Memory B cell (primary cell): Measurements from ENCODE around the gene WDR35.

ENCODE experiments used
- ATAC-seq: fragments of 150-1000 bp; cut with Tn5 transposase; 2 replicates; pipeline ENCODE4 v1.10.0; 2021; ENCODE audit warnings: low read depth, mild to moderate bottlenecking, moderate library complexity
- DNase-seq, 2 donors: peaks; one replicate each; pipeline ENCODE4 v3.0.0; 2022; ENCODE audit warnings: low spot score in 2 of 2
- H3K27ac Mint-ChIP-seq: one replicate; pipeline ENCODE4 v1.8.0; 2022; ENCODE audit warnings: mild to moderate bottlenecking, moderate library complexity, mixed read lengths
- H3K27me3 Mint-ChIP-seq: one replicate; pipeline ENCODE4 v1.8.0; 2022; ENCODE audit warnings: mixed read lengths
- H3K36me3 Mint-ChIP-seq: one replicate; pipeline ENCODE4 v1.8.0; 2022; ENCODE audit warnings: mild to moderate bottlenecking, mixed read lengths
- H3K4me1 Mint-ChIP-seq: one replicate; pipeline ENCODE4 v1.8.0; 2022; ENCODE audit warnings: mixed read lengths
- H3K4me3 Mint-ChIP-seq: one replicate; pipeline ENCODE4 v1.8.0; 2022; ENCODE audit warnings: mild to moderate bottlenecking, moderate library complexity, mixed read lengths
- H3K9me3 Mint-ChIP-seq: one replicate; pipeline ENCODE4 v1.8.0; 2022; ENCODE audit warnings: mixed read lengths

The WDR35 gene

DNA sequence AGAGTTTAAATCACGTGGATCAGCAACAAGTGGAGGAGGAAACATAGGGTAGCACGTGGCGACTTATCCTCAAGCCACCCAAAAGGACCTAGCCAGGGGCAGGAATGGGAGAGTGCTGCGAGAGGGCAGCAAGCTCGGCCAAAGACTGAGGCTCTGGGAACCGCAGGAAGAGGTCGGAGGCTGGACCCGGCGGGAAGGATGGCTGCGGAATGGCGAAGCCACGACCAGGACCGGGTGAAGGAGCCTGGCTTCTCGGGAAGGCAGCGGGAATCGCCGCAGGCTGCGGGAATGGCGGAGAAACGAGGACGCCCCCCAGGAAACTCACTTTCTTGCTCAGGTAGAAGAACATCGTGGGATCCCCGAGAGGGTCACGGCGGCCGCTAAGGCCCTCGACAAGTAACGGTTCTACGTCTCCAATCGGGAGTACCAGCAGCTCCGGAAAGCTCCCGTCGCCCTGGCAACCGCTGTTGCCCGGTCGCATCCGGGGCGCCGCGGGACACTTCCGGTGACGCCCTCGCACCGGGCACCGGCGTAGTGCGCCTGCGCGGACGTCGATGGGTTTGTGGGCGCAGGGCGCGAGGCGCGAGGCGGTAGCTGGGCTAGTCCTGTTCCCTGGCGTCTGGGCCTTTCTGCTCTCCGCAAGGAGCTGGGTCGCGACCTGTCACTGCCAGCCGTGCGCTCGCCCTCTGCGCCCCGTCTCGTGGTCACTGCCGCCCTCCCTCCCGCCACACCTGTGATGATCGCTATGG lies at the start of gene WDR35:
Gene WDR35, minus strand, starts transcription at position 439 of the 749 bp plus-strand sequence. Its CDS starts 90 bp downstream, at position 349.
- Mint-ChIP-seq H3K4me3 (peak within 1 kb of the TSS; percentile 93), H3K36me3 (peaks cover 10% of the 10 kb centered on the region), H3K27me3 (peaks cover 3% of the 10 kb centered on the region), H3K27ac (peak within 1 kb of the TSS; percentile 96), H3K4me1 (peaks cover 17% of the 10 kb centered on the region), H3K9me3 (no peaks in the 10 kb centered on the region)
- DNase-seq, result peak; percentile 86 to 87
- ATAC-seq, result peak; percentile 93

GRCh38 chr2:20037660-20038059 lies 47.8 kb upstream of the WDR35 start:
- Mint-ChIP-seq H3K4me1 (peaks cover 20% of the 10 kb centered on the region), H3K9me3 (no peaks in the 10 kb centered on the region), H3K27me3 (no peaks in the 10 kb centered on the region), H3K27ac (peak overlapping the region; percentile 9), H3K4me3 (no peak overlapping the region), H3K36me3 (peaks cover 44% of the 10 kb centered on the region)
- DNase-seq (no peak), ATAC-seq (no peak)

DNA sequence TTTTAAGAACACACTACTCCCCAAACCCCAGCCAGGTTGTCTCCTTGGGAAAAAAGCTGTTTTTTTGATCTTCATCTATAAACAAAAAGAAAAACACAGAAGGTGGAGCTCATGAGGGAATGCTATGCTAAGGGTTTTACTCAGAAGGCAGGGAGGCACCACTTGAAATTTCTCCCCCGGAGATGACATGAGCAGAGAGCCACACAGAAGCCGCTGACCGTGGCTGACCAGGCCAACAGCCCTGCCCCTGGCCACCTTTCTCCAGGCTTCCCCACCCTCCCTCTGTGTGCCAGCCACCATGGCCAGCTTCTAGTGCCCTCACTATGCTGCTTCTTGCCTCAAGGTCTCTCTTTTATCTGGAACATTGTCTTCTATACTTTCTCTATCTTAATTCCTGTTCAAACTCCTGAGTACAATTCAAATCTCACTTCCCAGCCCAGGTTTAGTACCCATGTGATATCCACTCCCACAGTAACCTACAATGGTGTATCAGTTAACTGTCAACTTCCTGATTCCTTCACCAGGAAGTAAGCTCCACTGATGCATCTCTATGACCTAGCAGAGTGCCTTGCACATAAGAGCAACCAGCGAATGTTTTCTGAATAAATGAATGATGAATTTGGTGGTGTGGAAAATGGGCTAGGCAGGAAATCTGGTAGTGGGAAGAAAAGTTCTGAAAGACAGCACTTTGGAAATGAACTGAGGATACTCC lies 46.2 kb upstream of the WDR35 start:
- Mint-ChIP-seq H3K27me3 (no peaks in the 10 kb centered on the region), H3K27ac (peak overlapping the region; percentile 21), H3K4me3 (no peak overlapping the region), H3K4me1 (peaks cover 17% of the 10 kb centered on the region), H3K36me3 (peaks cover 58% of the 10 kb centered on the region), H3K9me3 (no peaks in the 10 kb centered on the region)
- DNase-seq (no peak), ATAC-seq (peak; percentile 80)

DNA sequence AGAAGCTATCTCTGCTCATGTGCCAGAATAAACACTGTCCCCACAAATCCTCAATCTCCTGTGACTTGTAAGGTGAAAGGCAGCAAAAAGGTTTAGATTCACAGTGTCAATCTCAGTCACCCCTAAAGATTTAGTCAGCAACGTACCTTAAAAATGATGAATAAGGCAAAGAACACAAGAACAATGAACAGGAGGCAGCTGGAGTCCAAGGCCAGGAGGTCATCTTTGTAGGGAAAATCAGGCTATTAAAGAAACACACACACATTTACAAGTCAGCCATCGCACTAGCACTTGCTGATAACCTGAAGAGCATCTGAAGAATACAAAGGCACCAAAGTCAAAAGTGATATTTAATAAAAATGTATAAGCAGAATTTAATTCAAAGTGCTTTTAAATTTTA lies 44.9 kb upstream of the WDR35 start:
- H3K9me3 Mint-ChIP-seq, result peaks cover 2% of the 10 kb centered on the region
- no peak overlapping the region for H3K27ac Mint-ChIP-seq
- H3K4me1 Mint-ChIP-seq, result peaks cover 17% of the 10 kb centered on the region
- ATAC-seq, result no peak
- DNase-seq, result no peak
- H3K36me3 Mint-ChIP-seq, result peaks cover 66% of the 10 kb centered on the region
- H3K4me3 Mint-ChIP-seq, result no peak overlapping the region
- no peaks in the 10 kb centered on the region for H3K27me3 Mint-ChIP-seq

DNA sequence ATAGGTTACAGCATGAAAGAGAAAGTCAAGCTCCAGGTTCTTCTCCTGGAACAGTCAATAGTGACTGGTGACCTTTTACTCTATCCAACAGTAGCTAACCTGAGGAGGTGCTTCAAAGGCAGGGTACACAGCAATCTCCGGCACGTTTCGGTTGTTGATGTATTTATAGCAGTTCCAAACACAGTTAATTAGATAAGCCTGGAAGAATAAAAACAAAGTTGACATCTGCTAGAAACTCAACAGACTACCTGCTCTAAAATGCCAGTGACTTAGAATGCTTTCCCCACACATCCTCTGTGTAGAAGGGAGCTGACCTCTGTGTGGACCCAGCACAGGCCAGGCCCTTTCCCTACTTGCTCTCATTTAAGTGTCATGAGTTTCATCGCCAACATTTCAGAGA lies 44.3 kb upstream of the WDR35 start:
- Mint-ChIP-seq H3K27ac (no peak overlapping the region), H3K9me3 (peaks cover 5% of the 10 kb centered on the region), H3K4me3 (no peak overlapping the region), H3K27me3 (no peaks in the 10 kb centered on the region), H3K4me1 (peaks cover 17% of the 10 kb centered on the region), H3K36me3 (peaks cover 72% of the 10 kb centered on the region)
- DNase-seq (no peak), ATAC-seq (no peak)

DNA sequence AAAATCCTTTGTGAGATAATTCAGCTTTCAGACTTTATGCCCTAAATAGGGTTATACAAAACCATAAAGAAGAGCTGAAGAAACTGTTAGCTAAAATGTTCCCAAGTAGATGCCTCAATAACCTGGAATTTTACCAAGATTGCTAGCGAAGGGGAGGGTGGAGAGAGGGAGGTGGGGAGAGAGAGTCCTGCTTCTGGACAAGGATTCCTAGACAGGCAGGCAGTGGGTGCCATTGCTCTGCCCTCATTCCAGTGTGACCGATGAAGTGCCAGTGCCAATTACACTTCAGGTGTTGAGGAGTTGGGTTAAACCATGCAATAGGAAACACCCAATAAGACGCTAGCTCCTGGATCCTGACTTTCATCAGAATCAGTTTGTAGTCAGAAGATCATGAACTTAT lies 43.4 kb upstream of the WDR35 start:
- no peak overlapping the region for H3K27ac Mint-ChIP-seq
- ATAC-seq (no peak), DNase-seq (no peak)
- H3K4me3 Mint-ChIP-seq, result no peak overlapping the region
- H3K9me3 Mint-ChIP-seq, result peaks cover 5% of the 10 kb centered on the region
- H3K36me3 Mint-ChIP-seq, result peaks cover 77% of the 10 kb centered on the region
- no peaks in the 10 kb centered on the region for H3K27me3 Mint-ChIP-seq
- peaks cover 16% of the 10 kb centered on the region for H3K4me1 Mint-ChIP-seq

GRCh38 chr2:20030224-20030623 lies 40.3 kb upstream of the WDR35 start:
- H3K4me1 Mint-ChIP-seq, result no peaks in the 10 kb centered on the region
- H3K4me3 Mint-ChIP-seq, result no peak overlapping the region
- peaks cover 64% of the 10 kb centered on the region for H3K36me3 Mint-ChIP-seq
- no peak overlapping the region for H3K27ac Mint-ChIP-seq
- peaks cover 5% of the 10 kb centered on the region for H3K9me3 Mint-ChIP-seq
- H3K27me3 Mint-ChIP-seq, result no peaks in the 10 kb centered on the region
- DNase-seq (no peak), ATAC-seq (no peak)

DNA sequence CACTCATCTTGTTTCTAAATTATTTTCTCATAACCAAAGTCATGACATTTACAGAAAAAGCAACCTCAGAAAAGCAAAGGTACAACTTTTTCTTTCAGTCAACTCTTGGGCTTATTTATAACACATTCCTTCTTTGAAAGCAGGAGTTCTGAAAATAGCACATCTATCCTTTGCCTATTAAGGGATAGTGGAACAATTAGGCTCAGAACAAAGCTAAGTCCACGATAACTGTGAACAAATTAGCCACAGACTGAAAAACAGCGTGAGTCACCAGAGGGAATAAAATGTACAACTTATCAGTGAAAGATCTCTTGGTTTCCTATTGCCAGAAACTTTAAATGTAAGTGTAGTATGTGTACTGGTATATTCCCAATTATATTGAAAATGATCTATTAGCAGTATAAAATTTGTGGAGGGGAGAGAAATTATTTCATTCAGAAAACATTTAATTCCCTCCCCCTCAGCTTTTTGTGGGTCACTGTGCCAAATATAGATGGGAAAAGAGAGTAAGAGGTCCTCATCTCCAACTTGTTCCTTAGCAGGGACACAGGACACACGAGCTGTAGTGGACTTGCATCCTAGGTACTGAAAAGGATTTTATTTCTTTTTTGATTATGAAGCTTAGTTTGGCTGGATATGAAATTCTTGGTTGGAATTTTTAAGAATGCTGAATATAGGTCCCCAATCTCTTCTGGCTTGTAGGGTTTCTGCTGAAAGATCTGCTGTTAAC lies 38.0 kb upstream of the WDR35 start:
- peaks cover 8% of the 10 kb centered on the region for H3K9me3 Mint-ChIP-seq
- ATAC-seq, result no peak
- no peak overlapping the region for H3K27ac Mint-ChIP-seq
- no peaks in the 10 kb centered on the region for H3K27me3 Mint-ChIP-seq
- DNase-seq, result no peak
- H3K36me3 Mint-ChIP-seq, result peaks cover 54% of the 10 kb centered on the region
- H3K4me3 Mint-ChIP-seq, result no peak overlapping the region
- no peaks in the 10 kb centered on the region for H3K4me1 Mint-ChIP-seq

DNA sequence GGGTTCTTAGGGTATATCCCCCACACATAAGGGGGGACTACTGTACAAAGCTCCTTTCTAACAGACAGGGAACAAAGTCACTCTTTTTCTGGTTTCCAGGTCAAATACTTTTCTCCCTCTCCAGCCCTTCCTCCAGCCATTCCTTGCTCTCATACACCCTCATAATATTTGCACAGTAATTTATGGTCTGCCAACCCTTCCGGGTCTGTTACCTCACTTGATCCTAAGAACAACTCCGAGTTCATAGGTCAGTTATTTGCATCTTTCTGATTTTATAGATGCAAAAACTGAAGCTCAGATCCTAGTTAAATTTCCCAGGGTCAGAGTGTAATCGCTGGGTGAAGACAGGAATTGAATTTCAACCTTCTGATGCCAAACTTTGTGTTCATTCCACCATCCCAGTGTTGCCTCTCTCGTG lies 37.4 kb upstream of the WDR35 start:
- Mint-ChIP-seq H3K9me3 (peaks cover 8% of the 10 kb centered on the region), H3K4me3 (no peak overlapping the region), H3K27me3 (no peaks in the 10 kb centered on the region), H3K4me1 (no peaks in the 10 kb centered on the region), H3K36me3 (peaks cover 49% of the 10 kb centered on the region), H3K27ac (no peak overlapping the region)
- DNase-seq (no peak), ATAC-seq (no peak)

- Mint-ChIP-seq H3K36me3 (peaks cover 37% of the 10 kb centered on the region), H3K9me3 (peaks cover 13% of the 10 kb centered on the region), H3K27me3 (no peaks in the 10 kb centered on the region), H3K27ac (no peak overlapping the region), H3K4me1 (no peaks in the 10 kb centered on the region), H3K4me3 (no peak overlapping the region)
- DNase-seq (no peak), ATAC-seq (no peak)
Measured at GRCh38 chr2:20025065-20025786, 35.3 kb upstream of the WDR35 start.

- DNase-seq, result no peak
- Mint-ChIP-seq H3K27me3 (no peaks in the 10 kb centered on the region), H3K4me1 (no peaks in the 10 kb centered on the region), H3K4me3 (no peak overlapping the region), H3K36me3 (peaks cover 22% of the 10 kb centered on the region), H3K9me3 (peaks cover 9% of the 10 kb centered on the region), H3K27ac (peak overlapping the region; percentile 7)
- no peak for ATAC-seq
Measured at GRCh38 chr2:20023688-20024087, 33.8 kb upstream of the WDR35 start.

GRCh38 chr2:20021405-20022009 lies 31.6 kb upstream of the WDR35 start:
- DNase-seq (no peak), ATAC-seq (no peak)
- no peaks in the 10 kb centered on the region for H3K27me3 Mint-ChIP-seq
- no peak overlapping the region for H3K4me3 Mint-ChIP-seq
- no peak overlapping the region for H3K27ac Mint-ChIP-seq
- peaks cover 10% of the 10 kb centered on the region for H3K36me3 Mint-ChIP-seq
- H3K9me3 Mint-ChIP-seq, result peaks cover 9% of the 10 kb centered on the region
- no peaks in the 10 kb centered on the region for H3K4me1 Mint-ChIP-seq

- DNase-seq, result no peak
- Mint-ChIP-seq H3K4me3 (no peak overlapping the region), H3K4me1 (no peaks in the 10 kb centered on the region), H3K27ac (no peak overlapping the region), H3K36me3 (peaks cover 10% of the 10 kb centered on the region), H3K27me3 (peaks cover 2% of the 10 kb centered on the region), H3K9me3 (peaks cover 9% of the 10 kb centered on the region)
- no peak for ATAC-seq
Measured at GRCh38 chr2:20019747-20020146, 29.8 kb upstream of the WDR35 start.
